HG02943 (cell line): ENCODE results near the gene TADA3.
"Not testable (repeated sequence)": the region's sequence is repeated elsewhere in the genome, so short reads cannot be mapped to it uniquely, and the experiment has no call there.

Experiments
- ATAC-seq: cut with Tn5 transposase; IDR thresholded peaks from one replicate; pipeline ENCODE4 v1.9.1; 2021; ENCODE audit warnings: mild to moderate bottlenecking, low read depth, moderate library complexity; ENCODE audit not compliant: unreplicated experiment

The TADA3 gene

GRCh38 chr3:9785602-9786001 lies 6.7 kb downstream of the TADA3 start:
- ATAC-seq: no peak

- ATAC-seq: no peak
These were observed 7.3 kb downstream of the TADA3 start for GRCh38 chr3:9784965-9785364.

GRCh38 chr3:9783954-9784353 lies 8.3 kb downstream of the TADA3 start:
- no peak for ATAC-seq

GRCh38 chr3:9782770-9783169 lies 9.5 kb downstream of the TADA3 start:
- no peak for ATAC-seq

GRCh38 chr3:9781978-9782603 lies 10.2 kb downstream of the TADA3 start:
- ATAC-seq: no peak

GRCh38 chr3:9781551-9781950 lies 10.7 kb downstream of the TADA3 start:
- ATAC-seq: no peak

GRCh38 chr3:9780910-9781309 lies 11.4 kb downstream of the TADA3 start:
- ATAC-seq: no peak

- ATAC-seq: no peak
These were observed 11.8 kb downstream of the TADA3 start for GRCh38 chr3:9780458-9780812.

- ATAC-seq: no peak
These were observed 12.4 kb downstream of the TADA3 start for GRCh38 chr3:9779721-9780457.

- ATAC-seq: no peak
These were observed 13.1 kb downstream of the TADA3 start for GRCh38 chr3:9779075-9779593.

- no peak for ATAC-seq
These were observed 13.9 kb downstream of the TADA3 start for GRCh38 chr3:9778143-9779074.

- no peak for ATAC-seq
These were observed 14.6 kb downstream of the TADA3 start for GRCh38 chr3:9777694-9778021.

- ATAC-seq: no peak
These were observed 15.2 kb downstream of the TADA3 start for GRCh38 chr3:9776896-9777693.

GRCh38 chr3:9771007-9771406 lies 21.3 kb downstream of the TADA3 start:
- not testable (repeated sequence) for ATAC-seq

- no peak for ATAC-seq
These were observed 21.9 kb downstream of the TADA3 start for GRCh38 chr3:9770276-9770812.

GRCh38 chr3:9769426-9770275 lies 22.6 kb downstream of the TADA3 start, which contains the start of gene CAMK1:
Gene CAMK1 (minus strand): TSS chr3:9769947. CDS start chr3:9767749, 2,198 bp downstream.
- ATAC-seq: no peak

- no peak for ATAC-seq
These were observed 23.3 kb downstream of the TADA3 start for GRCh38 chr3:9769012-9769411.

GRCh38 chr3:9768141-9768775 lies 24.0 kb downstream of the TADA3 start:
- ATAC-seq: no peak

- no peak for ATAC-seq
These were observed 24.9 kb downstream of the TADA3 start for GRCh38 chr3:9767418-9767817.
